Heart left ventricle (tissue), 13 donors: Measurements from ENCODE around the gene ZNF726.
"Not testable (repeated sequence)": the region's sequence is repeated elsewhere in the genome, so short reads cannot be mapped to it uniquely, and the experiment has no call there.

Experiments used
- POLR2A ChIP-seq, 2 donors: fragments of 450-650 bp; IDR thresholded peaks; one replicate each; pipeline ENCODE4 v1.6.1; 2017; ENCODE audit warnings: antibody characterized with exemption in 2 of 2, mild to moderate bottlenecking in 2 of 2, moderate library complexity in 2 of 2
- TF ChIP-seq, protein P1 (sequence below), 12 donors: fragments of 200-600 bp; sonication (generic) in 4 of 12; IDR thresholded peaks; one replicate each; pipeline versions ENCODE4 v1.5.0 to v1.8.0; 2018 to 2022; ENCODE audit warnings: antibody characterized with exemption in 12 of 12, mild to moderate bottlenecking in 5 of 12
- donor health status: ischemic (EF 13 %, LVEDD 7.1; RV severe dilation, severe dysfunction).
- donor health status: DM: no; HTN: yes; CAD: no.
- donor health status: DM: no; HTN: no; CAD: no.
- donor health status: ischemic (EF 25% LVEDD 6.9; RV normal size, moderate dysfunction).
- donor health status: ischemic (EF 25% LVEDD 5.7; RV mildly dilated, moderate dysfunction).
- donor health status: ischemic (EF 35%, LVEDD 5.7; RV mildly dilated, moderate dysfunction).
- donor health status: nonischemic (EF 11% LVEDD 7.7; RV severe dilation, severe dysfunction).
- donor health status: DM: yes; HTN: yes; CAD: no.
- donor health status: PGD.
- donor health status: ischemic (EF 29% LVEDD 5.4; RV normal size, mild dysfunction).
- donor health status: nonischemic (EF 23%, LVEDD 6.1; RV moderate dilation, normal function).

DNA sequence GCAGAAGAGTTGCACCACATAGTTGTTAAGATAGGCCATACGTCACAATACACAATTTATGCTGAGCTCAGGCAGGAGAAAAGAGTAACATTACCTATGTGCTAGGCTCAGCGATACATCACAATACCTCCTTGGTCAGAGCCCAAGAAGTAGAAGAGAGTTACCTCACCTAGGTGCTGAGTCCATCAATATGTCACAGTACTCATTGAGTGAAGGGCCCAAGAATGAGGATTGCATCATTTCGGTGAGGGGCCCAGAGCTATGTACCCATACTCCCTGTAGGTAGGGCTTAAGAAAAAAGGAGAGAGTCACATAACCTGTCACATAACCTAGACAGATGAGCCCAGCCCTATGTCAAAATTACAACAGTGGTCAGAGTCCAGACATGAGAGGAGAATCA is 62.6 kb downstream of the ZNF726 start:
- TF ChIP-seq, protein P1, sequence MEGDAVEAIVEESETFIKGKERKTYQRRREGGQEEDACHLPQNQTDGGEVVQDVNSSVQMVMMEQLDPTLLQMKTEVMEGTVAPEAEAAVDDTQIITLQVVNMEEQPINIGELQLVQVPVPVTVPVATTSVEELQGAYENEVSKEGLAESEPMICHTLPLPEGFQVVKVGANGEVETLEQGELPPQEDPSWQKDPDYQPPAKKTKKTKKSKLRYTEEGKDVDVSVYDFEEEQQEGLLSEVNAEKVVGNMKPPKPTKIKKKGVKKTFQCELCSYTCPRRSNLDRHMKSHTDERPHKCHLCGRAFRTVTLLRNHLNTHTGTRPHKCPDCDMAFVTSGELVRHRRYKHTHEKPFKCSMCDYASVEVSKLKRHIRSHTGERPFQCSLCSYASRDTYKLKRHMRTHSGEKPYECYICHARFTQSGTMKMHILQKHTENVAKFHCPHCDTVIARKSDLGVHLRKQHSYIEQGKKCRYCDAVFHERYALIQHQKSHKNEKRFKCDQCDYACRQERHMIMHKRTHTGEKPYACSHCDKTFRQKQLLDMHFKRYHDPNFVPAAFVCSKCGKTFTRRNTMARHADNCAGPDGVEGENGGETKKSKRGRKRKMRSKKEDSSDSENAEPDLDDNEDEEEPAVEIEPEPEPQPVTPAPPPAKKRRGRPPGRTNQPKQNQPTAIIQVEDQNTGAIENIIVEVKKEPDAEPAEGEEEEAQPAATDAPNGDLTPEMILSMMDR (IDR thresholded peaks at IDR 0.05): not testable (repeated sequence)
- TF ChIP-seq POLR2A (IDR thresholded peaks at IDR 0.05): not testable (repeated sequence)
